ENCODE results near the gene ACY1.

GRCh38 chr3:52015438-52016228 lies 32.3 kb downstream of the ACY1 start:
- TF ChIP-seq CTCF (IDR thresholded peaks at IDR 0.05; ENCODE audit: borderline replicate concordance, extremely low read depth, low read length, poor library complexity, severe bottlenecking) (no peak), EZH2 (IDR thresholded peaks at IDR 0.05; ENCODE audit: borderline replicate concordance, low read depth, low read length, severe bottlenecking) (no peak)

All from DND-41 (cell line).